Gastroesophageal sphincter (tissue), 4 donors: ENCODE data around the gene MAPKBP1. TPM values are rescaled to one million over a fixed set of nuclear protein-coding genes. Genes with fewer than 3 reads are reported as not detected.

ENCODE experiments used
- ATAC-seq: fragments of 150-250 bp; one replicate; pipeline ENCODE4 v1.9.1; 2016; ENCODE audit warnings: mild to moderate bottlenecking, moderate library complexity
- H3K27ac ChIP-seq, 4 donors: fragments of 200-600 bp; sonication (generic) in 3 of 4; 1 replicate in 3 of 4; 2 replicates in 1 of 4; pipeline ENCODE4 v1.5.1; 2016 to 2019
- H3K27me3 ChIP-seq: fragments of 200-600 bp; sonication (generic); one replicate; pipeline ENCODE4 v1.5.1; 2019
- H3K36me3 ChIP-seq, 2 donors: fragments of 200-600 bp; sonication (generic); one replicate each; pipeline ENCODE4 v1.5.1; 2019; ENCODE audit warnings: control low read depth in 1 of 2
- H3K4me1 ChIP-seq, 3 donors: fragments of 200-600 bp; sonication (generic); 1 replicate in 2 of 3; 2 replicates in 1 of 3; pipeline ENCODE4 v1.5.1; 2016 to 2019; ENCODE audit warnings: control low read depth in 2 of 3
- H3K4me3 ChIP-seq, 2 donors: fragments of 200-600 bp; sonication (generic); one replicate each; pipeline ENCODE4 v1.5.1; 2019; ENCODE audit warnings: mild to moderate bottlenecking in 1 of 2, moderate library complexity in 1 of 2
- H3K9me3 ChIP-seq, 3 donors: fragments of 200-600 bp; sonication (generic); one replicate each; pipeline ENCODE4 v1.5.1; 2017 to 2019; ENCODE audit warnings: control low read depth in 2 of 3
- CTCF ChIP-seq, 4 experiments: fragments of 200-600 bp in 2 of 4; fragments of 450-650 bp in 2 of 4; sonication (generic) in 1 of 4; IDR thresholded peaks; one replicate each; pipeline ENCODE4 v1.5.1; 2017 to 2019; ENCODE audit warnings: antibody characterized with exemption in 4 of 4, mild to moderate bottlenecking in 2 of 4, moderate library complexity in 2 of 4
- EP300 ChIP-seq: sonication (generic); formaldehyde crosslinking; IDR thresholded peaks from one replicate; pipeline ENCODE4 v1.6.1; 2017; ENCODE audit warnings: antibody characterized with exemption, mild to moderate bottlenecking
- POLR2A ChIP-seq, 2 donors: fragments of 450-650 bp; IDR thresholded peaks; one replicate each; pipeline ENCODE4 v1.6.1; 2017; ENCODE audit warnings: antibody characterized with exemption in 2 of 2, mild to moderate bottlenecking in 2 of 2, moderate library complexity in 1 of 2
- POLR2AphosphoS5 ChIP-seq: sonication (generic); formaldehyde crosslinking; IDR thresholded peaks from one replicate; pipeline ENCODE4 v1.6.1; 2017; ENCODE audit warnings: antibody characterized with exemption
- WGBS, 2 donors: methylation state at CpG; one replicate each; pipeline ENCODE4 v1.1.5; 2018; ENCODE audit warnings: low coverage in 1 of 2; 5-methylcytosine and 5-hydroxymethylcytosine counted together
- total RNA-seq, 4 donors: library from RNA; depleted of rRNA; stranded (reverse); fragments of >200 nt; gene quantifications; one replicate each; pipeline ENCODE4 v1.1.0, GENCODE V29; 2016

The MAPKBP1 gene
- total RNA-seq, 4 donors from 2014 or later = 25.1 to 48.9 (median 30.6) TPM

GRCh38 chr15:41849861-41850260, 75.6 kb downstream of the MAPKBP1 start:
- Histone ChIP-seq H3K4me1 (no peaks in the 10 kb centered on the region), H3K9me3 (no peaks in the 10 kb centered on the region), H3K27ac (no peak overlapping the region), H3K27me3 (peaks cover 41% of the 10 kb centered on the region), H3K36me3 (peaks cover 0 to 43% of the 10 kb centered on the region in 2 donors), H3K4me3 (no peak overlapping the region)
- ATAC-seq = no peak
- WGBS, 2 donors = 80 to 100% methylated on average over 1 of the region's 8 CpGs
- TF ChIP-seq POLR2AphosphoS5 = no peak
- no peak for TF ChIP-seq CTCF (IDR thresholded peaks at IDR 0.05)
- no peak for TF ChIP-seq POLR2A (IDR thresholded peaks at IDR 0.05)
- TF ChIP-seq EP300 = no peak

GRCh38 chr15:41850482-41851166, 76.3 kb downstream of the MAPKBP1 start:
- Histone ChIP-seq H3K9me3 (no peaks in the 10 kb centered on the region), H3K4me1 (no peaks in the 10 kb centered on the region), H3K36me3 (peaks cover 0 to 35% of the 10 kb centered on the region in 2 donors), H3K27me3 (peaks cover 48% of the 10 kb centered on the region), H3K27ac (no peak overlapping the region), H3K4me3 (no peak overlapping the region)
- no peak for ATAC-seq
- no peak for TF ChIP-seq EP300
- TF ChIP-seq POLR2A (IDR thresholded peaks at IDR 0.05) = no peak
- TF ChIP-seq CTCF (IDR thresholded peaks at IDR 0.05) = no peak
- TF ChIP-seq POLR2AphosphoS5 = no peak
- WGBS, 2 donors = 90% methylated on average over 2 of the region's 16 CpGs; no CpG with 5 or more reads in 1 of the 2 donors

- H3K27me3 ChIP-seq = peaks cover 54% of the 10 kb centered on the region
- 100% methylated on average over 1 of the region's 11 CpGs; no CpG with 5 or more reads in 1 of the 2 donors for WGBS, 2 donors
Measured at GRCh38 chr15:41851167-41851523, 76.9 kb downstream of the MAPKBP1 start.

GRCh38 chr15:41851755-41852370, 77.6 kb downstream of the MAPKBP1 start:
- no peak for ATAC-seq
- WGBS, 2 donors = no CpG with 5 or more reads among the region's 8 CpGs
- no peak for TF ChIP-seq POLR2A (IDR thresholded peaks at IDR 0.05)
- no peak for TF ChIP-seq POLR2AphosphoS5
- TF ChIP-seq CTCF (IDR thresholded peaks at IDR 0.05) = no peak
- no peak for TF ChIP-seq EP300
- H3K27me3 ChIP-seq = peaks cover 61% of the 10 kb centered on the region
- peaks cover 0 to 23% of the 10 kb centered on the region in 2 donors for H3K36me3 ChIP-seq
- H3K9me3 ChIP-seq = no peaks in the 10 kb centered on the region
- no peak overlapping the region for H3K4me3 ChIP-seq
- no peaks in the 10 kb centered on the region for H3K4me1 ChIP-seq
- H3K27ac ChIP-seq = no peak overlapping the region

More at GRCh38 chr15:41851167-41851523, 76.9 kb downstream of the MAPKBP1 start:
- no peak overlapping the region for H3K4me3 ChIP-seq
- no peak for TF ChIP-seq POLR2AphosphoS5
- no peak for TF ChIP-seq CTCF (IDR thresholded peaks at IDR 0.05)
- no peak for TF ChIP-seq POLR2A (IDR thresholded peaks at IDR 0.05)
- TF ChIP-seq EP300 = no peak
- H3K36me3 ChIP-seq = peaks cover 0 to 30% of the 10 kb centered on the region in 2 donors
- H3K9me3 ChIP-seq = no peaks in the 10 kb centered on the region
- H3K27ac ChIP-seq = no peak overlapping the region
- no peak for ATAC-seq
- H3K4me1 ChIP-seq = no peaks in the 10 kb centered on the region
